Kidney epithelial cell (primary cell): ENCODE measurements around the gene CFAP54. TPM values are rescaled to one million over a fixed set of nuclear protein-coding genes. Genes with fewer than 3 reads are reported as not detected.

ENCODE experiments used
- DNase-seq: peaks from one replicate; pipeline ENCODE4 v3.0.0-alpha.2; 2010; ENCODE audit warnings: low read depth
- H3K27me3 ChIP-seq: 2 replicates; pipeline ENCODE4 v1.6.0; 2011; ENCODE audit warnings: low read length; ENCODE audit not compliant: control insufficient read depth, insufficient read depth
- H3K36me3 ChIP-seq: 2 replicates; pipeline ENCODE4 v1.5.1; 2011; ENCODE audit warnings: low read length; ENCODE audit not compliant: control insufficient read depth, insufficient read depth
- H3K4me3 ChIP-seq: 2 replicates; pipeline ENCODE4 v1.5.1; 2011; ENCODE audit warnings: low read depth, mild to moderate bottlenecking, control low read depth, low read length
- CTCF ChIP-seq: IDR thresholded peaks from 2 replicates; pipeline ENCODE4 v1.5.1; 2011; ENCODE audit warnings: mild to moderate bottlenecking, moderate library complexity, low read length, control low read depth, inconsistent platforms; ENCODE audit not compliant: insufficient read depth, poor library complexity, severe bottlenecking
- total RNA-seq: library from RNA; depleted of rRNA; stranded (reverse); fragments of >200 nt; gene quantifications from 2 replicates; pipeline ENCODE4 v1.2.3, GENCODE V29; 2015

The CFAP54 gene
- total RNA-seq, 1 donor from 2014 or later = 0.79 TPM

- TF ChIP-seq CTCF = no peak
- Histone ChIP-seq H3K36me3 (no peaks in the 10 kb centered on the region), H3K4me3 (no peak overlapping the region), H3K27me3 (no peaks in the 10 kb centered on the region)
- no peak for DNase-seq
These were observed 387.6 kb downstream of the CFAP54 start for GRCh38 chr12:96876966-96877365.

- no peaks in the 10 kb centered on the region for H3K27me3 ChIP-seq
- DNase-seq = no peak
- H3K36me3 ChIP-seq = no peaks in the 10 kb centered on the region
- no peak overlapping the region for H3K4me3 ChIP-seq
- no peak for TF ChIP-seq CTCF
These were observed 389.3 kb downstream of the CFAP54 start for GRCh38 chr12:96878704-96879103.

GRCh38 chr12:96879301-96879700 is 389.9 kb downstream of the CFAP54 start:
- DNase-seq = no peak
- Histone ChIP-seq H3K27me3 (no peaks in the 10 kb centered on the region), H3K36me3 (no peaks in the 10 kb centered on the region), H3K4me3 (no peak overlapping the region)
- no peak for TF ChIP-seq CTCF

- no peaks in the 10 kb centered on the region for H3K36me3 ChIP-seq
- no peaks in the 10 kb centered on the region for H3K27me3 ChIP-seq
- no peak overlapping the region for H3K4me3 ChIP-seq
- DNase-seq = no peak
- no peak for TF ChIP-seq CTCF
These were observed 390.8 kb downstream of the CFAP54 start for GRCh38 chr12:96880220-96880619.

- Histone ChIP-seq H3K4me3 (no peak overlapping the region), H3K36me3 (no peaks in the 10 kb centered on the region), H3K27me3 (no peaks in the 10 kb centered on the region)
- no peak for TF ChIP-seq CTCF
- DNase-seq = no peak
These were observed 392.2 kb downstream of the CFAP54 start for GRCh38 chr12:96881608-96882007.

- H3K36me3 ChIP-seq = no peaks in the 10 kb centered on the region
- no peak overlapping the region for H3K4me3 ChIP-seq
- no peak for DNase-seq
- TF ChIP-seq CTCF = no peak
- no peaks in the 10 kb centered on the region for H3K27me3 ChIP-seq
These were observed 393.5 kb downstream of the CFAP54 start for GRCh38 chr12:96882862-96883261.
